HT1080 (cell line): ENCODE data around the gene ADD3. TPM values are rescaled to one million over a fixed set of nuclear protein-coding genes. Genes with fewer than 3 reads are reported as not detected.

ENCODE experiments used
- DNase-seq: peaks from one replicate; pipeline ENCODE4 v3.0.0-alpha.2; 2015; ENCODE audit warnings: low read depth
- total RNA-seq: library from RNA; depleted of rRNA; stranded (reverse); fragments of >200 nt; shearing (Covaris generic); gene quantifications from 2 replicates; pipeline ENCODE4 v1.2.3, GENCODE V29; 2014

ADD3 gene
- total RNA-seq, 1 experiment from 2014 or later, result 22.5 TPM

DNA sequence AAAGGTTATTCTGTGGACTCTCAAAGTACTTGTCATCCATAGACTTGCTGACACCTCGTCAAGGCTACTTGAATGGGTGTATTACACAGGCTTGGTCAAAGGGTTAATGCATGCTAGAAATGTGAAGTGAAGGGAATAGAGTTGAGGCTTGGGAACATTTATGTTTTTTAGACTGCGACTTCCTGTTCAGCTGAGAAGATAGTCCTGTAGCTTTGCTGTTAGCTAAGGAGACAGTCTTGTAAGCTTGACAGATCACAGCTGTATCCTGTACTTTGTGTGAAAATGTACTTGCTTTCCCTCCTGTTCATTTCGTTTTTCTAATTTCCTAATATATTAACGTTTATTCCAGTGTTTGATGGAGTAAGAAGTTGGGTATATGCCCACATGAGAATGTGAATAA, 52.1 kb downstream of the ADD3 start:
- no peak for DNase-seq

DNA sequence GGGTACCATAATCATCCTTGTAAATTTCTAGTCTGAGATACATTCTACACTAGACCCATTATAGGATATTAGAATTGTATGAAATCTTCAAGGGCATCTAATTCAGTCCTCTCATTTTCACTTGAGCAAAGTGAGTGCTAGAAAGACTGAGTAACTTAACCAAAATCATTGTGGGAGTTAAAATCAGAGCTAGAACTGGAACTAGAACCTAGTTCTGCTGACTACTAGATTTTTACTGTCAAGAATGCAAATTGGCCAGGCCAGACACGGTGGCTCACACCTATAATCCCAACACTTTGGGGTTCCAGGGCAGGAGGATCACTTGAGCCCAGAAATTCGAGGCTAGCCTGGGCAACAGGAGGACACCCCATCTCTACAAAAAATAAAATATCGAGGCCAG, 53.9 kb downstream of the ADD3 start:
- no peak for DNase-seq

DNA sequence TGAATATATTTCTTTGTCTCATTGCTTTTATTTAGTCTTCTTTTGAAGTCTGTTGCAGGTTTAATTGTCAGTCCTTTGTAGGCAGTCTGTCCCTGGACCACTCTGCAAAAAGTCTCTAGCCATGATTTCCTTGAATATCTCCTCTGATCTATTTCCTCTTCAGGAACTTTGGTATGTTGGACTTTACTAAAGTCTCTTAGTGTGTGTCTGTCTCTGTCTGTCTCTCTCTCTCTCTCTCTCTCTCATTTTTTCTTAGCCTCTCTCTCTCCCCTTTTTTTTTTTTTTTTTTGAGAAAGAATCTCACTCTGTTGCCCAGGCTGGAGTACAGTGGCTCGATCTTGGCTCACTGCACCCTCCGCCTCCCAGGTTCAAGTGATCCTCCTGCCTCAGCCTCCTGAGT, 57.5 kb downstream of the ADD3 start:
- DNase-seq, result no peak

DNA sequence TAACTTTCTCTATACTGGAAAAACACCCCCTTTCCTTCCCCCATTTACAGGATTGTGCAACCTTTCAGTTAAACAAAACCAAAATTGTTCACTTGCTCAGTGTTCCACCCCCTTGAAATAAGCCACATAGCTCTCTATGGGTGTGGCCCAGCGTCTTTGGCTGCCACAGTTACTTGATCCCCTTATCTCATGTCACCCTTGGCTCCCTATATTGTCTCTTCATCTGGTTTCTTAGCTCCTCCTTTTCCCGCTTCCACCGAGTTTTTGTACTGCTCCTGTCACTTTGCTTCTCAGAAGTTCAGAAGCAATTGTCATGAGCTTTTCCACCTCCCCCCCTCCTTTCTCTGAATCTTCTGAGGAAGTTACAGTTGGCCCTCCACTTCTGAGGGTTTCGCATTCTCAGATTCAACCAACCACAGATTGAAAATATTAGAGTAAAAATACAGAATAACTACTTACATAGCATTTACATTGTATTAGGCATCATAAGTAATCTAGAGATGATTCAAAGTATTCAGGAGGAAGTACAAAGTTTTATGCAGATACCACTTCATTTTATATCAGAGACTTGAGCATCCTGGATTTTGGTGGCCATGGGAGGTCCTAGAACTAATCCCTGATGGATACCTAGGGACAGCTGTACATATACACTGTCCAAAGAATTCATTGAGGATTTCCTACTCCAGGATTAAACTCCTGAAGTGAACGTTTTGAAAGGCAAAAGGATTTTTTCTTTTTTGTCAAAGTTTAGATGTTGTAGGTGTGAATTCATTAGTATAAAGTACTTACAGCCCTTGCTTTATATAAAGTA, 60.4 kb downstream of the ADD3 start:
- no peak for DNase-seq

DNA sequence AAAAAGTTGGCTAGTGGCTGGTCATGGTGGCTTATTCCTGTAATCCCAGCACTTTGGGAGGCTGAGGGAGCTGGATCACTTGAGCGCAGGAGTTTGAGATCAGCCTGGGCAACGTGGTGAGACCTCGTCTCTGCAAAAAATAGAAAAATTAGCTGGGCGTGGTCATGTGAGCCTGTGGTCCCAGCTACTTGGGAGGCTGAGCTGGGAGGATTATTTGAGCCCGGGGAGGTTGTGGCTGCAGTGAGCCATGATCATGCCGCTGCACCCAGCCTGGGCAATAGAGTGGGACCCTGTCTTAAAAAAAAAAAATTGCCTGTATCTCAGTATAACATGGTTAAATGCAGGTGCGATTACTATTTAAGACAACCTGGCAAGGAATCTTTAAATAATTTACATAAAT, 61.0 kb downstream of the ADD3 start:
- DNase-seq, result no peak

DNA sequence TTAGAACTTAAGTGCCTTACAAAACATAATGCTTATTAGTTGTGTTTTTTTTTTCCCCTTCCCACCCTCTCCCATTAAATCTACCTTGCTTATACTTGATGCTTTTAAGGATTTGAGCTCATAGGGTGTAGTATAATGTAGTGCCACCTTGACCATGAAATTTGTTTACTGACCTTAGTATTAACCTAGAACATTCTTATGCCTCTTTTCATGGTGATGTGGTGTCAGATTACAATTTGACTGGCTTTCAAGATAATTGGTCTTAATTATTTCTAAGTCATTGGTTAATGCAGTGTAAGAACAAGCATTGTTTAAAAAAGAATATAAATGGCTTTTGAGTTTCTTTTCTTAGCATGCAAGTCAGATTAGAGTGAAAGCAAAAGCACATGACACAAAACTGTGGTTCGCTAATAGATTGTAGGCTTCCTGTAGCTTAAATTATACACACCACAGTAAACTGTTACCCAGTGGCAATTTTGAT, 61.8 kb downstream of the ADD3 start:
- no peak for DNase-seq

DNA sequence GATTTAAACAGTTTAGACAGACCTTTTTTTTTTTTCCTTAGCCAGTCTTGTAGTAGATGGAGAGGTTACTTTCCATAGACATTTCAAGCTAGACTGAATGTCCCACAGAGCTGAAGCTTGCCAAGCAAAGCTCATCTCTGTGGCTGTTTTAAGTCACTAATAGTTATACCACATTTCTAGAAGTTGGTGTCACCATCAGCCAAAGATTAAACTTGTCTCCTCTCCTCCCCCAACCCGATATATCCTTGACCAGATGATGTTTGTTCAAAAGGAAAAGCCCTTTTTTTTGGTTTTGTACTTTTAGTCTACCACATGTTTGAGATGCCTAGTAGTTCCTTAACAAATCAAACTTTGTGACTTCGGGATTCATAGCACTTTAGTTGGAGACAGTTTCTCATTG, 66.1 kb downstream of the ADD3 start:
- DNase-seq, result no peak

DNA sequence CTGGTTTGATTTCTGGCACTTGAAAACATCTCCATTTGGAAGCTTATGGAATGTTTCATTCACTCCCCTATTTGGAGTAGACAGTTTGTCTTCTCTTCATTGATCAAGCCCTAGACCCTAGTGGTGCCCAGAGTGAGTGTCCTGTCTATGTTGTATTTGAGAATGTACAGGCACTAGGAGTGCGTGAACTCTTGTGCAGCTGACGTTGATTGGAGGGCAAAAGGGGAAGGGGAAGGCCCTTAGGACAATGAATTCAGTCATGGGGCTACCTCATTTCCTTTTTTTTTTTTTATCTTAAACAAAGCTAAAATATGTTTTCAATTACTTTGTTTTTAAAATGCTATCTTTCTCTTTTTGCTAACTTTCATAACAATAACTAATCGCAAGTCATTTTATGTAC, 66.5 kb downstream of the ADD3 start:
- no peak for DNase-seq

DNA sequence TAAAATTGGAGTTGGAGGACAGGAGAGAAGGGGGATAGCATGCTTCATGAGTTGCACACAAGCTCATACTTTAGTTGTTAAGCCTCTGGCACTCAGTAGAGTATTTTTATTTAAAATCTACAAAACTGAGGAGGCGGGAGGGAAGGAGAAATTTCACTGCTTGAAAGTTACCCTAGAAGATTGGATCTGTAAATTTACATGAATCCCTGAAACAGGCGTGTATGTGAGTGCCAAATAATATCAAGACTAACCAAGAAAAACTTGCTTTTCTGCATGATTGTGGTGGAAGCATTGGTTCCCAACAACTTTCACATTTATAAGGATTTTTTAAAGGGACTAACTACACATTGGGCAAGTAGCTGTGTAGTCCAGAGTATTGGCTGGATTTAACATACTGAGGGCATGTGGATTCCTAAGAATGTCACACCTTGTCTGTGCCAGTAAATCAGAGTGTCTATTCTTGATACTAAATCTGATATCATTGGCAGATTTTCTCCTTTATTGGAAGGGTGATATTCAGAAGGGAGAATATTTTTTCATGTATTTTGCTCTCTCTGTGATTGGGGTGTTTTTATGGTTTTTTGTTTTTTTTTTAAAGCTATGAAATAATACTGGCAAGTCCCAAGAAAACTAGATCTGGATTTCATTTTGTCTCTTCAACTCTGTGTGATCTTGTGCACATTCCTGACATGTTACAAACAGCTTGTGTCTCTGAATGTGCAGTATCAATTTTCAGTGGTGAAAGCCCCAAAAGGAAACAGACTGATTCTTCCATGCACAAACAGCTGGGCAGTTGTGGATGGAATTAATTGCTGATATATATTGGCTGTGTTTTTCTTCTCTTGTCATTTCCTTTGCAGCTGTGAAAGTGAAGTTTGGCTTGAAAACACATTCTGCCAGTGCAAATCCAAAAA, 67.2 kb downstream of the ADD3 start:
- DNase-seq, result peak; percentile 57

DNA sequence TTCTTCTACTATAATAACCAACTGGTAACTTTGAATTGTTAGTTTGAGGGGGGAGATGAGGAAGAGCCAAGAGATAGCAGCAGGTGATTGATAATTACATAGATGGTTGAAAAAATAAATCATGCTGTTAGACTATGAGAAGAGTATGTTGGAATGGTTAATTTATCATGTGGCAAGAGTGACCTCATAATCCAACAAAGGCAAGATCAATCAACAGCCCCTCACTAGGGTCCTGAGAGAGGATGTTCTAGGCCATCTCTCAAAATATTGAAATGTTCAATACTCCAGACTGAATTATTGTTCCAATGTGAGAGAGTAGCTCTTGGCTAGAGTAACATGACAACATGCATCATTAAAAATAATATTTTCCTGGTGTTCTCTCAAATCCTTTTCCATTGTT, 67.9 kb downstream of the ADD3 start:
- DNase-seq, result no peak

DNA sequence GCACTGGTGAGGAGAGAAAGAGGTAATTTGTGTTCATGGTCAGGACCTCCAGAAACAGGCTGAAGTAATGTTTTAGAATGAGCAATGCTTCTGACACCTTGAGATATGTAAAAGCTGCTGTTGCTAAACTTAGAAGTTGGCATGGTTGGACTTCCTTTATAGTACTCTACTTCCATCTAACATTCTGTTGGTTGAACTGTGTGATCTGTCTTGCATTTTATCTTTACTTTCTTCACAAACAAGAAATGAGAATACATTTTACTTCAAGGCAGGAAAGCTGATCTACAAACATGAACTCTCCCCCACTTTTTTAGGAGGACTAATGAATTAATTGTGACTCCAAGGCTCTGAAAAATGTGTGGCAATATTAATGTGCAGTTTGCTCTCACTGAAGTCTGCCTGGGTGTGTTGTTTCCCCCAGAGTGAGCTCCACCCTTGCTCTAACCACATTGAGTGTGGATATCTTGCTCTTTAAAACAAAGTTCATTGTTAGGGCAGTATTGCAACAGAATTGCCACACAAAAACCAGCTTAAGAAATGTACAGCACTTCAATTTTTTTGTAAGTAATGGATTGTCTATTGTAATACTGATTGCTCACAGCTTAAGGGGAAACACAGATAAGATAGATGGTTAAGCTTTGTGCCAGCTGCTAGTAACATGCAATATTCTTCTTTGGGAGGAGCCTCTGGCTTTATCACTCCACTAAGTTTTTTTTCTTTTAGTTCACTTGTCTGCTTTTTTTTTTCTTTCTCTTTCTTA, 69.0 kb downstream of the ADD3 start:
- peak; percentile 85 for DNase-seq

DNA sequence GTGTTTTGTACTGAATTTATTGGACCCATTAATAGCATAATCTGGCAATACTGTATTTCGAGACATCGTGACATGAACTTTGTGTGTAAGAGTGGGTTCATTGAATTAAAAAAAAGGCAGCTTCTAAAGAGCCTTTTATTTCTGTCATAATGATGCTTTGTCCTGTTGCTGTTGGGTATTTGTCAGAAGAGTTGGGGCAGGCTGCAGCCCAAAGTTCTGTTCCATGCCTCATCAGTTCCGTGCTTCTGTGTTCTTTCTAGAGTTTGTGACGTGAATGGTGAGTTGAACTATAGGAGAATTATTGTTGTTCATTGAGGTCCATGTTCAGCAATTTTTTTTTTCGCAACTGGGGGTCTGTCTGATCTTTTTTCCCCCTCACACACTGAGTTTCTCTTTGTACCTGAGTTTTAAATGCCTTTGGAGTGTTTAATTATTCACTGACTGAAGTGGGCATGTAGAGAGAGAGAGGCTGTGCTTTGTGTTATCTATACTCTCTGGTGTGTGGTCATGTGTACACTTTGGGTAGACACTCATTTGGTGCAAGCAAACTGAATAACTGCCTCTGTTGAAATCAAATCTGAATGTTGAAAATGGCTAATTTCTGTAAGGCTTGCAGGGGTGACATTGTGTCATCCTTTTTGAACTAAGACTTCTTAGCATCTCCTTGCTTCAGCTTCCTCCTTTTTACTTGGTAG, 69.8 kb downstream of the ADD3 start:
- no peak for DNase-seq

DNA sequence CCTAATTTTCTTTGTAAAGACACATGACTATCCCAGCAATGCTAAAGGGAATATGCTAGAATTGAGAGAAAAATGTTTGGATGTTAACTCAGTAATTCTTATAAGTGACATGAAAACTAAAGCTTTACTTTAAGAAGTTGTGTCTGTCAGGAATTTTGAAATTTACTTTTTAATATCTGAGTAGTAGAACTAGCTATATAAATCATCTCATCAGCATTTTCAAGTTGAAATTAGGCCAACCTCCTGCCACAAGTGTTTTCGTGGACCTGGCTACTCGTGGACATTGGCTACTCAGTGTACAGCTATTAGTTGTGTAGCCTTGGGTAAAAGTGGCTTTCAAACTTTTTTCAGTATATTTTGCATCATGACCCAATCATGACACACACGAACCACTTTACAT, 70.5 kb downstream of the ADD3 start:
- DNase-seq, result no peak

DNA sequence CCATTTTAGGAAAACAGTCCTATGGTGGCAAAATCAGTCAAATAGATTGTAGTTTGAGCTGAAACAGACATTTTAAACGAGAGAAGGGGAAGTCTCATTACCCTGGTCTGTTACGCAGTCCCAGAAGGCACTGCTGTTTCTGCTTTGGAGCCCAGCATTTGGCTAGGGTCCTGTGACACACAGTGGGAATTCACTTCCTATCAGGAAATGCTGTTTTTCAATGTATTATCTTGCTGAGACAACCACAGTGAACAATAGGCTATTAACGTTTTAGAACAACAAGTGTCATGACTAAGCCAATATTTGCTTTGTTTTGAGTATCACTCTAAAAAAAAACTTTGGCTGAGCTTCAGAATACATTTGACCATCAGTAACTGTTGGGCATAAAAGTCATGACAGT, 74.1 kb downstream of the ADD3 start:
- peak; percentile 77 for DNase-seq

DNA sequence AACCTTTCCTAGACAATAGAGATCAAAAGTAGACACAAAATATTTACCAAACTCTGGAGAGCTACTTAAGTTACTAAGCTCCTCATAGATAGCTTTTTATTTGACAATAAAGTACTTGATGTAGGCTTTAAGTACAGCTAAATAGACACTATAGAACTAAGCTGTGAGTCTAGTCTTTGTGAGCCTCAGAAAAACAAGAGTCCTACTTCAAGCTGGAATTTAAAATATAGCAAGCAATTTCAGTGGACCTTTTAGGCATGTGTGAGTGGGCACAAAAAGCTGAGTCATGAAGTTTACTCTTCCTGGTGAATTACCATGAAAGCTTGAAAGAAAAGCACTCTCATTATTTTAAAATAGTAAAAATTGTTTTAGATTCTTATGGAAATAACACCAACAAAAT, 76.1 kb downstream of the ADD3 start:
- peak; percentile 7 for DNase-seq

DNA sequence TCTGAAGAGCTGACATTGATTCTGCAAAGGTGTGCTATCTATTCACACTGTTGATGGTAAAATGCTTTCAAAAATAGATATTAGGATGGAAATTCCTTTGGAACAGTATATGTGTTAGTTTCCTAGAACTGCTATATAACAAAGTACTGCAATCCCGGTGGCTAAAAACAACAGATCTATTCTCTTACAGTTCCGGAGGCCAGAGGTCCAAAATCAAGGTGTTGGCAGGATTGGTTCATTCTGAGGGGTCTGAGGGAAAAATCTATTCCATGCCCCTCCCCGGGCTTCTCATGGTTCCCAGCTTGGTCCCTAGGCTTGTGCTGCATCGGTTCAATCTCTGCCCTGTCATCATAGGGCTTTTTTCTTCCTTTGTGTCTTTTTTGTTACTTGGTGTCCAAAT, 79.9 kb downstream of the ADD3 start:
- DNase-seq, result no peak

DNA sequence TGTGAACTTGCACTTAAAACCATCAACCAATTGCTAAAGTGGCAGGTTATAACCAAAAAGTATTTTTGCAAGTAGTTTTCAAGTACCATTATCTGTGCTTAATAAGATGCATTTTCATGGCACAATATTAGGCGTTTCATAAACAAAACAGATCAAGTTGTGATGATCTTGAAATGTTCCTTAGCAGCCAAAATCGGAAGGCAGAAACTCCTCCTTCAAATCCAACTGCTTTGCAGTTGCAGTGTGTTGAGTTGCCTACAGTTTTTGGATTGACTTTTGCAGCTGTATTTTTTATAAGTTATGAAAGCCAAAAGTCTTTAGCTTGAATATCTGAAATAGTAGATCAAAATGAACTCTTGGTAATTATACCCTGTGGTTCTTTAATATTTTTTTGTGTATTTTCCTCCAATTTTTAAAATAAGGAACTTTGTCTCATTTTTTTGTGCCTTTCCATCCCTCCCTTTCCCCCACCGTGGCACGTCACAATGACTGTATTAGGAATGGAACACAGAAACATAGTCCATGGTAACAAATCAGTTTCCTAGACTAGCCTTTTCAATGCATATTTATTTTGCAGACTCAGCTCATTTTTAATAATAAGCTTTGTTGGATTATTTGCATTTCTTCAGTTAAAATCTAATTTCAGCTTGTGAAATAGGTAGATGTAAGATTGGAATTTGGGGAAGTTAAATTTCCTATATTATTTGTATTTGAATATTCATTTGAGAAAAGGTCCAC, 80.8 kb downstream of the ADD3 start:
- no peak for DNase-seq

DNA sequence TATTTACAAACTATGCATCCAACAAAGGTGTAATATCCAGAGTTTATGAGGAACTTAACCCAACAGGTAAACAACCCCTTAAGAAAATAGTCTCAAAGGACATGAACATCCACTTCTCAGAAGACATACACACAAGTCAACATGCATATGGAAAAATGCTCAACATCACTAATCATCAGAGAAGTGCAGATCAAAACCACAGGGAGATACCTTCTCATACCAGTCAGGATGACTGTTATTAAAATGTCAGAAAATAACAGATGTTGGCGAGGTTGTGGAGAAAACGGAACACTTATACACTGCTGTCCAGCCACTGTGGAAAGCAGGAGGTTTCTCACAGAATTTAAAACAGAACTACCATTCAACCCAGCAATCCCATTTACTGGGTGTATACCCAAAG, 84.0 kb downstream of the ADD3 start:
- no peak for DNase-seq

DNA sequence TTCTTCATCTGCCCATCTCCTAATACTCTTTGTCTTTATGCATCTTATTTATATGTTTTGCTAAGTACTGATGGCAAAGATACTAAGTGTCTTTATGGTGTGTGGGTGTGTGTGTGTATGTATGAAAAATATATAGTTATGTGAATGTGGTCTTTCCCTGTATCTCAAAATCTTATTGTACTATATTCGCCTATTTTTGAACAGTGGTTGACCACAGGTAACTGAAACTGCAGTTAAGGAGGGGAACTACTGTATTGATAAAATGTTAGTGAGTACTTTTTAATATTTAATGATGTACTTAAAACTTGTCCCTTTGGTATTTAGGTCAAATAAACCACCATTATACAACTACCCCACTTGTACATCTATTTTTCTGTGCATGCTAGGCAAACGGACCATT, 85.9 kb downstream of the ADD3 start:
- DNase-seq, result no peak

DNA sequence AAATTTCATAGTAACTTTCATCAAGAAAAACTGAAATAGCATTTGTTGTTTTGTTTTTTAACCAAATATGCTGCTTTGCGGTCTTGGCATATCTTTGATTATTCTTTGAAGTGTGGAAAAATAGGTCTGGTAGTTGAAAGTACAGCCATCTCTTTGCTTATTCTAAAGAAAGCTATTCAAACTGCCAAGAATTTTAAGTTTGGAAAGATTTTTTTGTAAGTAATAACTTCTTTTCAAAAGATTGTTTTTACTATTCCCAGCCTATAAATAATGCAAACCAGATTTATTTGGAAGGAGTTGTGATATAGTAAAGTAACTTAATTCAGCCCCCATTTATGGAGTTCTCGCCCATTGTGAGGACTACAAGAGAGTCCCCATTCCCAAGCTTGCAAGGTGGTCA, 87.0 kb downstream of the ADD3 start:
- no peak for DNase-seq
